ENCODE data around the gene TEDC2. TPM values are rescaled to one million over a fixed set of nuclear protein-coding genes. Genes with fewer than 3 reads are reported as not detected.

The TEDC2 gene
- total RNA-seq, 1 donor from 2014 or later = 29.1 TPM

- no peaks in the 10 kb centered on the region for H3K9me3 Mint-ChIP-seq
- Histone ChIP-seq H4K20me1 (ENCODE audit: low read depth) (no peaks in the 10 kb centered on the region), H3K27me3 (no peaks in the 10 kb centered on the region), H3K4me3 (no peak overlapping the region), H3K9ac (no peak overlapping the region), H3K79me2 (ENCODE audit: low read depth) (no peaks in the 10 kb centered on the region), H3K4me1 (no peaks in the 10 kb centered on the region), H3F3A (ENCODE audit: low read depth) (no peaks in the 10 kb centered on the region), H3K27ac (no peak overlapping the region), H3K4me2 (no peak overlapping the region), H2AFZ (replicated peaks) (no peak overlapping the region), H3K36me3 (no peaks in the 10 kb centered on the region), H3K9me3 (ENCODE audit: low read depth) (no peaks in the 10 kb centered on the region)
- peaks cover 3% of the 10 kb centered on the region for H3K36me3 Mint-ChIP-seq
- no peak overlapping the region for H3K27ac Mint-ChIP-seq
- no peak for DNase-seq (ENCODE audit: low spot score)
- no peaks in the 10 kb centered on the region for H3K4me1 Mint-ChIP-seq
- H3K27me3 Mint-ChIP-seq (ENCODE audit: insufficient read depth, low read depth) = peaks cover 3% of the 10 kb centered on the region
- TF ChIP-seq CTCF (IDR thresholded peaks at IDR 0.05) (no peak), EZH2 (IDR thresholded peaks at IDR 0.05) (no peak), EZH2phosphoT487 (IDR thresholded peaks at IDR 0.05) (no peak)
- H3K4me3 Mint-ChIP-seq = no peak overlapping the region
Observed at GRCh38 chr16:2493605-2494004, 33.7 kb downstream of the TEDC2 start.

GRCh38 chr16:2494616-2495015 lies 34.7 kb downstream of the TEDC2 start:
- H3K4me3 ChIP-seq = no peak overlapping the region
- H3K27ac ChIP-seq = no peak overlapping the region
- peaks cover 3% of the 10 kb centered on the region for H3K36me3 Mint-ChIP-seq
- H3K36me3 ChIP-seq = no peaks in the 10 kb centered on the region
- no peaks in the 10 kb centered on the region for H3K4me1 ChIP-seq
- H3K27me3 Mint-ChIP-seq (ENCODE audit: insufficient read depth, low read depth) = peaks cover 3% of the 10 kb centered on the region
- no peak overlapping the region for H3K9ac ChIP-seq
- no peak for TF ChIP-seq CTCF (IDR thresholded peaks at IDR 0.05)
- TF ChIP-seq EZH2 (IDR thresholded peaks at IDR 0.05) = no peak
- TF ChIP-seq EZH2phosphoT487 (IDR thresholded peaks at IDR 0.05) = no peak
- H3K27me3 ChIP-seq = no peaks in the 10 kb centered on the region
- no peak overlapping the region for H3K4me2 ChIP-seq
- H3K27ac Mint-ChIP-seq = no peak overlapping the region
- H3K9me3 ChIP-seq (ENCODE audit: low read depth) = no peaks in the 10 kb centered on the region
- H3K4me3 Mint-ChIP-seq = no peak overlapping the region
- no peak for DNase-seq (ENCODE audit: low spot score)
- H3K9me3 Mint-ChIP-seq = no peaks in the 10 kb centered on the region
- no peaks in the 10 kb centered on the region for H4K20me1 ChIP-seq (ENCODE audit: low read depth)
- no peak overlapping the region for H2AFZ ChIP-seq (replicated peaks)
- no peaks in the 10 kb centered on the region for H3F3A ChIP-seq (ENCODE audit: low read depth)
- no peaks in the 10 kb centered on the region for H3K79me2 ChIP-seq (ENCODE audit: low read depth)
- H3K4me1 Mint-ChIP-seq = no peaks in the 10 kb centered on the region

GRCh38 chr16:2495041-2495440 lies 35.1 kb downstream of the TEDC2 start:
- H3K27ac ChIP-seq = no peak overlapping the region
- Mint-ChIP-seq H3K4me3 (no peak overlapping the region), H3K27ac (no peak overlapping the region), H3K4me1 (no peaks in the 10 kb centered on the region), H3K36me3 (peaks cover 3% of the 10 kb centered on the region), H3K9me3 (no peaks in the 10 kb centered on the region), H3K27me3 (ENCODE audit: insufficient read depth, low read depth) (peaks cover 3% of the 10 kb centered on the region)
- no peaks in the 10 kb centered on the region for H3F3A ChIP-seq (ENCODE audit: low read depth)
- H3K9me3 ChIP-seq (ENCODE audit: low read depth) = no peaks in the 10 kb centered on the region
- H3K36me3 ChIP-seq = no peaks in the 10 kb centered on the region
- no peaks in the 10 kb centered on the region for H3K4me1 ChIP-seq
- H3K4me2 ChIP-seq = no peak overlapping the region
- no peak for DNase-seq (ENCODE audit: low spot score)
- no peaks in the 10 kb centered on the region for H3K79me2 ChIP-seq (ENCODE audit: low read depth)
- H2AFZ ChIP-seq (replicated peaks) = no peak overlapping the region
- H3K27me3 ChIP-seq = no peaks in the 10 kb centered on the region
- TF ChIP-seq EZH2phosphoT487 (IDR thresholded peaks at IDR 0.05) (no peak), EZH2 (IDR thresholded peaks at IDR 0.05) (no peak), CTCF (IDR thresholded peaks at IDR 0.05) (no peak)
- H3K9ac ChIP-seq = peak overlapping the region; percentile 32
- H4K20me1 ChIP-seq (ENCODE audit: low read depth) = no peaks in the 10 kb centered on the region
- H3K4me3 ChIP-seq = no peak overlapping the region

Measured in neural progenitor cell (in vitro differentiated cells).